ENCODE measurements around the gene NEO1. TPM values are rescaled to one million over a fixed set of nuclear protein-coding genes. Genes with fewer than 3 reads are reported as not detected.
"Not testable (repeated sequence)": the region's sequence is repeated elsewhere in the genome, so short reads cannot be mapped to it uniquely, and the experiment has no call there.

NEO1 gene
- total RNA-seq, 1 donor from 2014 or later = 26.6 TPM

GRCh38 chr15:73165844-73166243 is 113.6 kb downstream of the NEO1 start:
- Histone ChIP-seq H3K36me3 (ENCODE audit: control insufficient read depth, insufficient read depth, low read length) (no peaks in the 10 kb centered on the region), H3K27me3 (ENCODE audit: control insufficient read depth, insufficient read depth, low read length) (no peaks in the 10 kb centered on the region), H3K4me3 (ENCODE audit: low read depth, low read length) (no peak overlapping the region)
- no peak for TF ChIP-seq CTCF (IDR thresholded peaks at IDR 0.05; ENCODE audit: insufficient read depth, low read length, poor library complexity, severe bottlenecking)
- DNase-seq (ENCODE audit: low read depth) = no peak

GRCh38 chr15:73166711-73167110 is 114.4 kb downstream of the NEO1 start:
- DNase-seq (ENCODE audit: low read depth) = not testable (repeated sequence)

GRCh38 chr15:73168487-73168886 is 116.2 kb downstream of the NEO1 start:
- no peak for TF ChIP-seq CTCF (IDR thresholded peaks at IDR 0.05; ENCODE audit: insufficient read depth, low read length, poor library complexity, severe bottlenecking)
- Histone ChIP-seq H3K4me3 (ENCODE audit: low read depth, low read length) (no peak overlapping the region), H3K27me3 (ENCODE audit: control insufficient read depth, insufficient read depth, low read length) (no peaks in the 10 kb centered on the region), H3K36me3 (ENCODE audit: control insufficient read depth, insufficient read depth, low read length) (no peaks in the 10 kb centered on the region)
- no peak for DNase-seq (ENCODE audit: low read depth)

More at GRCh38 chr15:73166711-73167110, 114.4 kb downstream of the NEO1 start:
- not testable (repeated sequence) for H3K36me3 ChIP-seq (ENCODE audit: control insufficient read depth, insufficient read depth, low read length); H3K27me3 ChIP-seq (ENCODE audit: control insufficient read depth, insufficient read depth, low read length); H3K4me3 ChIP-seq (ENCODE audit: low read depth, low read length)

- no peak overlapping the region for H3K4me3 ChIP-seq (ENCODE audit: low read depth, low read length)
- no peak for TF ChIP-seq CTCF (IDR thresholded peaks at IDR 0.05; ENCODE audit: insufficient read depth, low read length, poor library complexity, severe bottlenecking)
- no peak for DNase-seq (ENCODE audit: low read depth)
- H3K36me3 ChIP-seq (ENCODE audit: control insufficient read depth, insufficient read depth, low read length) = no peaks in the 10 kb centered on the region
- H3K27me3 ChIP-seq (ENCODE audit: control insufficient read depth, insufficient read depth, low read length) = no peaks in the 10 kb centered on the region
Observed at GRCh38 chr15:73171711-73172110, 119.4 kb downstream of the NEO1 start.

- DNase-seq (ENCODE audit: low read depth) = no peak
- TF ChIP-seq CTCF (IDR thresholded peaks at IDR 0.05; ENCODE audit: insufficient read depth, low read length, poor library complexity, severe bottlenecking) = no peak
- Histone ChIP-seq H3K36me3 (ENCODE audit: control insufficient read depth, insufficient read depth, low read length) (no peaks in the 10 kb centered on the region), H3K4me3 (ENCODE audit: low read depth, low read length) (no peak overlapping the region), H3K27me3 (ENCODE audit: control insufficient read depth, insufficient read depth, low read length) (no peaks in the 10 kb centered on the region)
Observed at GRCh38 chr15:73172508-73172907, 120.2 kb downstream of the NEO1 start.

GRCh38 chr15:73174171-73174570 is 121.9 kb downstream of the NEO1 start:
- no peak for TF ChIP-seq CTCF (IDR thresholded peaks at IDR 0.05; ENCODE audit: insufficient read depth, low read length, poor library complexity, severe bottlenecking)
- no peak for DNase-seq (ENCODE audit: low read depth)
- H3K27me3 ChIP-seq (ENCODE audit: control insufficient read depth, insufficient read depth, low read length) = no peaks in the 10 kb centered on the region
- H3K36me3 ChIP-seq (ENCODE audit: control insufficient read depth, insufficient read depth, low read length) = no peaks in the 10 kb centered on the region
- no peak overlapping the region for H3K4me3 ChIP-seq (ENCODE audit: low read depth, low read length)
